ENCODE results near the gene MAGI2. TPM values are rescaled to one million over a fixed set of nuclear protein-coding genes. Genes with fewer than 3 reads are reported as not detected.

The MAGI2 gene
- total RNA-seq, 1 experiment from 2014 or later, result 14.3 TPM

- Histone ChIP-seq H2AK5ac (ENCODE audit: insufficient read length, low read length) (no peak overlapping the region), H2BK12ac (ENCODE audit: insufficient read length, low read depth, low read length) (no peak overlapping the region), H3K9me3 (ENCODE audit: control insufficient read depth, low read depth, low read length) (no peaks in the 10 kb centered on the region), H3K4me1 (ENCODE audit: insufficient read depth, low read length) (no peaks in the 10 kb centered on the region), H3K79me1 (ENCODE audit: insufficient read depth, low read depth, low read length, poor library complexity, severe bottlenecking) (no peaks in the 10 kb centered on the region), H2AFZ (ENCODE audit: low read length) (no peak overlapping the region), H3K4ac (ENCODE audit: low read depth, low read length) (no peak overlapping the region), H3K79me2 (ENCODE audit: insufficient read depth, low read length) (no peaks in the 10 kb centered on the region), H3K23ac (ENCODE audit: insufficient read length, low read depth, low read length) (no peak overlapping the region), H3K27ac (ENCODE audit: insufficient read length, low read depth, low read length) (no peak overlapping the region), H3K23me2 (ENCODE audit: insufficient read length, low read depth, low read length, poor library complexity, severe bottlenecking) (peaks cover 3% of the 10 kb centered on the region), H2BK120ac (ENCODE audit: low read depth, low read length, poor library complexity, severe bottlenecking) (no peak overlapping the region), H2BK5ac (ENCODE audit: insufficient read length, low read length) (no peak overlapping the region), H4K20me1 (ENCODE audit: control insufficient read depth, insufficient read depth, insufficient read length) (no peaks in the 10 kb centered on the region), H4K8ac (replicated peaks; ENCODE audit: insufficient read length, low read depth, low read length) (no peak overlapping the region), H3K4me2 (ENCODE audit: insufficient read depth, insufficient read length, low read length) (peak overlapping the region; percentile 53), H3K18ac (ENCODE audit: insufficient read length, low read depth, low read length) (no peak overlapping the region), H4K91ac (ENCODE audit: insufficient read length, low read depth, low read length) (no peak overlapping the region), H3T11ph (ENCODE audit: low read length) (no peak overlapping the region), H2BK15ac (ENCODE audit: low read depth, low read length) (no peak overlapping the region), H3K27me3 (ENCODE audit: insufficient read depth, low read length) (peaks cover 2% of the 10 kb centered on the region; the same call in 1 of the 2 replicates), H3K14ac (ENCODE audit: insufficient read depth, low read length) (no peak overlapping the region), H3K9ac (ENCODE audit: extremely low read depth, insufficient read length, low read length) (no peak overlapping the region), H2BK20ac (ENCODE audit: low read depth, low read length, poor library complexity, severe bottlenecking) (no peak overlapping the region), H4K5ac (ENCODE audit: insufficient read length, low read depth, low read length) (no peak overlapping the region), H3K56ac (ENCODE audit: insufficient read length, low read depth, low read length) (no peak overlapping the region)
- no peak for TF ChIP-seq CTCF (conservative IDR thresholded peaks at IDR 0.05)
- peak; percentile 81 for DNase-seq
- Mint-ChIP-seq H3K27me3 (ENCODE audit: low read depth) (peaks cover 15% of the 10 kb centered on the region), H3K4me3 (peak overlapping the region; percentile 81 to 83), H3K4me1 (peaks cover 19 to 29% of the 10 kb centered on the region in 2 experiments), H3K27ac (no peak overlapping the region), H3K9me3 (no peaks in the 10 kb centered on the region), H3K36me3 (ENCODE audit: insufficient read depth in 1 of 3, low read depth in 3 of 3) (no peaks in the 10 kb centered on the region)
- no CpG with 5 or more reads among the region's 88 CpGs for WGBS (ENCODE audit: extremely low coverage, insufficient read length, low lambda C conversion rate)
Observed at GRCh38 chr7:78019447-78020135, 1433.9 kb downstream of the MAGI2 start.
